ENCODE results near the gene IFT25.

DNA sequence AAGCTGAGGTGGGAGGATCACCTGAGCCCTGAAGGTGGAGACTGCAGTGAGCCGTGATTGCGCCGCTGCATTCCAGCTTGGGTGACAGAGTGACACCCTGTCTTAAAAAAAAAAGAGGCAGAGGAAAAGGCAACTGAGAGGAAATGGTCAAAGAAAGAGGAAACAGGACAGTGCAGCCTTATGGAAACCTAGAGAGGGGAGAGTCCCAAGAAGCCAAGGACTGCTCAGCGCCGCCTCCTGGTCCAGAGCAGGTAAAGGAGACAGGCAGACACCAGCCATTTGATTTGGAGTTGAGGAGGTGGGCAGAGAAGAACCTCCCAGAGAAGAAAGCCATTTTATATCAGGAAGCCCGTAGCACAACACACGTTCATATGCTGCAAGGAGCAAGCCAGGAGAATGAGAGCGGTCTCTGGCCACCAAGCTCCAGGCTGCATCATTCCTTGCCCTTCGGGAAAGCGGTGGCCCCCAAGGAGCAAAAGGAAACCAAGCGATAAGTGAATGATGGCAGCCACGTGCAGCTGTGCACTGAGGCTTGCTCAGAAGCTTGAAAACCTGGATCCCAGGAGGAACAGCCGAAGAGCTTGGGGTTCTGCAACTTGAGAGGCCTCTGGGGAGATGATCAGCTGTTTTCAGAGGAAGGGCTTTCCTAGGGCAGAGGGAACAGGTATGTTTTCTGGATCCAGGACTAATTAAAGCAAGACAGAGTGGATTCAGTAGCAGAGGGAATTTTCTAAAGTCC is 34.4 kb upstream of the IFT25 start:
- no peak for TF ChIP-seq POLR2A (IDR thresholded peaks at IDR 0.05)
- TF ChIP-seq, protein P1, sequence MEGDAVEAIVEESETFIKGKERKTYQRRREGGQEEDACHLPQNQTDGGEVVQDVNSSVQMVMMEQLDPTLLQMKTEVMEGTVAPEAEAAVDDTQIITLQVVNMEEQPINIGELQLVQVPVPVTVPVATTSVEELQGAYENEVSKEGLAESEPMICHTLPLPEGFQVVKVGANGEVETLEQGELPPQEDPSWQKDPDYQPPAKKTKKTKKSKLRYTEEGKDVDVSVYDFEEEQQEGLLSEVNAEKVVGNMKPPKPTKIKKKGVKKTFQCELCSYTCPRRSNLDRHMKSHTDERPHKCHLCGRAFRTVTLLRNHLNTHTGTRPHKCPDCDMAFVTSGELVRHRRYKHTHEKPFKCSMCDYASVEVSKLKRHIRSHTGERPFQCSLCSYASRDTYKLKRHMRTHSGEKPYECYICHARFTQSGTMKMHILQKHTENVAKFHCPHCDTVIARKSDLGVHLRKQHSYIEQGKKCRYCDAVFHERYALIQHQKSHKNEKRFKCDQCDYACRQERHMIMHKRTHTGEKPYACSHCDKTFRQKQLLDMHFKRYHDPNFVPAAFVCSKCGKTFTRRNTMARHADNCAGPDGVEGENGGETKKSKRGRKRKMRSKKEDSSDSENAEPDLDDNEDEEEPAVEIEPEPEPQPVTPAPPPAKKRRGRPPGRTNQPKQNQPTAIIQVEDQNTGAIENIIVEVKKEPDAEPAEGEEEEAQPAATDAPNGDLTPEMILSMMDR (IDR thresholded peaks at IDR 0.05): no peak
